T-cell (primary cell): ENCODE measurements around the gene LRRTM4. TPM values are rescaled to one million over a fixed set of nuclear protein-coding genes. Genes with fewer than 3 reads are reported as not detected.

Experiments used
- ATAC-seq, 4 experiments: fragments of 200-7000 bp in 3 of 4; fragments of 150-1000 bp in 1 of 4; cut with Tn5 transposase; replicated peaks in 1 of 4; 1 replicate in 3 of 4; 2 replicates in 1 of 4; pipeline ENCODE4 v1.10.0; 2021; ENCODE audit warnings: moderate library complexity in 3 of 4, mild to moderate bottlenecking in 2 of 4, moderate number of reproducible peaks in 1 of 4
- CTCF ChIA-PET, 2 donors: fragments of 300-600 bp; sonication (Branson Sonifier 250); formaldehyde crosslinking; loops; one replicate each; lab custom pipeline; 2022; ENCODE audit warnings: antibody characterized with exemption in 2 of 2; lab: Charles Lee
- POLR2A ChIA-PET, 2 donors: fragments of 300-600 bp; sonication (Branson Sonifier 250); formaldehyde crosslinking; loops; one replicate each; lab custom pipeline; 2022; ENCODE audit warnings: antibody characterized with exemption in 2 of 2; lab: Charles Lee
- DNase-seq, 35 experiments: peaks; one replicate each; pipeline versions ENCODE4 v3.0.0 to v3.0.0-alpha.2; 2013 to 2023
- H3K27ac ChIP-seq: one replicate; pipeline ENCODE4 v1.5.1; 2013; ENCODE audit warnings: low read length
- H3K27me3 ChIP-seq, 2 experiments: replicated peaks in 1 of 2; 1 replicate in 1 of 2; 2 replicates in 1 of 2; pipeline versions ENCODE4 v1.6.1 to v1.7.0; 2013; ENCODE audit warnings: low read length in 1 of 2, mixed read lengths in 1 of 2; ENCODE audit not compliant: control insufficient read depth in 2 of 2, insufficient read depth in 2 of 2; ENCODE audit errors: extremely low read depth in 1 of 2
- H3K36me3 ChIP-seq, 2 donors: 1 replicate in 1 of 2; 2 replicates in 1 of 2; pipeline versions ENCODE4 v1.6.1 to v1.7.0; 2013; ENCODE audit warnings: low read length in 1 of 2; ENCODE audit not compliant: control insufficient read depth in 2 of 2, insufficient read depth in 1 of 2; ENCODE audit errors: extremely low read depth in 1 of 2
- H3K4me1 ChIP-seq, 2 experiments: 1 replicate in 1 of 2; 2 replicates in 1 of 2; pipeline versions ENCODE4 v1.6.1 to v1.7.0; 2013; ENCODE audit warnings: low read length in 2 of 2, mixed read lengths in 1 of 2; ENCODE audit not compliant: insufficient read depth in 2 of 2, control insufficient read depth in 1 of 2; ENCODE audit errors: extremely low read depth in 1 of 2
- H3K4me3 ChIP-seq, 2 donors: 1 replicate in 1 of 2; 2 replicates in 1 of 2; pipeline versions ENCODE4 v1.5.1 to v1.7.0; 2013; ENCODE audit warnings: mild to moderate bottlenecking in 2 of 2, low read length in 1 of 2, moderate library complexity in 1 of 2; ENCODE audit not compliant: control insufficient read depth in 1 of 2; ENCODE audit errors: extremely low read depth in 1 of 2
- H3K9me3 ChIP-seq: 2 replicates; pipeline ENCODE4 v1.7.0; 2013
- H3K27ac Mint-ChIP-seq, 2 donors: one replicate each; pipeline ENCODE4 v1.8.0; 2020 to 2021; ENCODE audit warnings: mild to moderate bottlenecking in 2 of 2, mixed read lengths in 2 of 2
- H3K27me3 Mint-ChIP-seq, 2 donors: one replicate each; pipeline ENCODE4 v1.8.0; 2021 to 2022; ENCODE audit warnings: mixed read lengths in 2 of 2
- H3K36me3 Mint-ChIP-seq: one replicate; pipeline ENCODE4 v1.8.0; 2021; ENCODE audit warnings: mixed read lengths
- H3K4me1 Mint-ChIP-seq, 3 donors: one replicate each; pipeline ENCODE4 v1.8.0; 2020 to 2022; ENCODE audit warnings: mixed read lengths in 3 of 3, mild to moderate bottlenecking in 1 of 3
- H3K4me3 Mint-ChIP-seq, 3 donors: one replicate each; pipeline ENCODE4 v1.8.0; 2020 to 2022; ENCODE audit warnings: mild to moderate bottlenecking in 3 of 3, mixed read lengths in 3 of 3, moderate library complexity in 3 of 3
- H3K9me3 Mint-ChIP-seq, 3 donors: one replicate each; pipeline ENCODE4 v1.8.0; 2020 to 2022; ENCODE audit warnings: mixed read lengths in 3 of 3
- WGBS: methylation state at CpG from one replicate; pipeline ENCODE4 v1.1.5; 2013; ENCODE audit warnings: missing lambda C conversion rate; ENCODE audit not compliant: insufficient coverage; 5-methylcytosine and 5-hydroxymethylcytosine counted together
- total RNA-seq, 35 experiments: library from RNA in 6 of 35; stranded (reverse) in 6 of 35; fragments of 120-200 nt in 1 of 35; gene quantifications; one replicate each; pipeline versions ENCODE4 v1.2.1 to v1.2.4 and lab custom pipeline; 2013 to 2026

Gene LRRTM4
- total RNA-seq, 5 donors from 2014 or later (not counting 1 experiment from before 2014, with no cell fraction given), result not detected

DNA sequence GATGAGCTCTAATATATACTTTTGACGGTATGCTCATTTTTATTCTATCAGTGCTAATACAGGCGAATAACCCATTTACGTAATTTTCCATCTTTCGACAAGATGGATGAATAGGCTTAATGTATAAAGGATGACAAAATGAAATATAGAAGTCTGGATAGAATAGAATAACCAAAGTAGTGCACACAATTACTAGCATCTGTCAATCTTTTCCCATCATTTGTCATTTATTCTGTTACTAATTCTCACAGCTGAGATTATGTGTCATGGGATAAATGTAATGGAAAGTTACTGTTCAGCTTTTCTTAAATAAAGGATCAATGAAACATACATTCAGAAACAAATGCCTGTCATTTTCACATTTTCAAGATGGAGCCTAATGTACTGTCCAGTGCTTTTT lies 548.6 kb downstream of the LRRTM4 start:
- CTCF ChIA-PET, result no interaction called here
- WGBS, result no CpG with 5 or more reads among the region's 4 CpGs
- H3K4me3 Mint-ChIP-seq, result no peak overlapping the region

GRCh38 chr2:76965772-76966171 lies 556.4 kb downstream of the LRRTM4 start:
- no peaks in the 10 kb centered on the region for H3K27me3 ChIP-seq
- H3K4me1 Mint-ChIP-seq, result no peaks in the 10 kb centered on the region
- no peak for DNase-seq
- CTCF ChIA-PET, result no interaction called here
- H3K4me3 Mint-ChIP-seq, result no peak overlapping the region
- H3K36me3 Mint-ChIP-seq, result no peaks in the 10 kb centered on the region
- POLR2A ChIA-PET, result no interaction called here
- no peaks in the 10 kb centered on the region for H3K27me3 Mint-ChIP-seq
- no peak overlapping the region for H3K27ac Mint-ChIP-seq
- no peaks in the 10 kb centered on the region for H3K9me3 ChIP-seq
- H3K27ac ChIP-seq, result no peak overlapping the region
- H3K4me1 ChIP-seq, result no peaks in the 10 kb centered on the region
- no peak overlapping the region for H3K4me3 ChIP-seq
- peaks cover 7 to 26% (median 8%) of the 10 kb centered on the region in 3 donors for H3K9me3 Mint-ChIP-seq
- H3K36me3 ChIP-seq, result no peaks in the 10 kb centered on the region
- no CpG with 5 or more reads among the region's 2 CpGs for WGBS
- ATAC-seq, result no peak

More for the DNA sequence above, 548.6 kb downstream of the LRRTM4 start:
- Histone ChIP-seq H3K36me3 (no peaks in the 10 kb centered on the region), H3K4me1 (no peaks in the 10 kb centered on the region), H3K9me3 (no peaks in the 10 kb centered on the region), H3K27ac (no peak overlapping the region), H3K27me3 (no peaks in the 10 kb centered on the region), H3K4me3 (no peak overlapping the region)
- no peak for ATAC-seq
- POLR2A ChIA-PET, result no interaction called here
- Mint-ChIP-seq H3K4me1 (no peaks in the 10 kb centered on the region), H3K27me3 (no peaks in the 10 kb centered on the region), H3K36me3 (no peaks in the 10 kb centered on the region), H3K27ac (no peak overlapping the region), H3K9me3 (peaks cover 5 to 17% (median 11%) of the 10 kb centered on the region in 3 donors)
- no peak for DNase-seq

DNA sequence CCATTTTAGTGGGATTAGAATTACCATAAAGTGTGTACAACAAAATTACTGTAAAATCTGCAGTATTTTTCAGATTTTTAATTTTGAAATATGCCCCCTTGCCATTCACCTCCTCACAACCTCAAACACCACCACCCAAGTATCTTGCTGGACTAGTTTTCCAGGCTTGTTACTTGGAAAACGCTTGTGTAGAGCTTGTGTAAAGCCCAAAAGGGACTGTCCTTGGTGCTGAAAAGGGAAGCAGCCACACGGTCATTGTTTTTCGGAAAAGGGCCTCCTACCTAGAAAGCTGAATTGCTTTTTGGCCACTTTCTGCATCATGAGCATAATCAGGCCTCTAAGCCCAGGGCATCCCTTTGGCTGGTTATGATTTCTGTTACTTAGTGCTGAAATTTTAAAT lies 563.4 kb downstream of the LRRTM4 start:
- H3K27me3 ChIP-seq, result no peaks in the 10 kb centered on the region
- ChIA-PET POLR2A (no interaction called here), CTCF (no interaction called here)
- Mint-ChIP-seq H3K27ac (no peak overlapping the region), H3K4me3 (no peak overlapping the region), H3K9me3 (peaks cover 12 to 15% (median 14%) of the 10 kb centered on the region in 3 donors), H3K4me1 (no peaks in the 10 kb centered on the region), H3K27me3 (no peaks in the 10 kb centered on the region), H3K36me3 (no peaks in the 10 kb centered on the region)
- no peak for DNase-seq
- H3K27ac ChIP-seq, result no peak overlapping the region
- no peaks in the 10 kb centered on the region for H3K4me1 ChIP-seq
- 37% methylated on average over 2 of the region's 3 CpGs for WGBS
- no peak overlapping the region for H3K4me3 ChIP-seq
- no peaks in the 10 kb centered on the region for H3K36me3 ChIP-seq
- no peak for ATAC-seq
- no peaks in the 10 kb centered on the region for H3K9me3 ChIP-seq

DNA sequence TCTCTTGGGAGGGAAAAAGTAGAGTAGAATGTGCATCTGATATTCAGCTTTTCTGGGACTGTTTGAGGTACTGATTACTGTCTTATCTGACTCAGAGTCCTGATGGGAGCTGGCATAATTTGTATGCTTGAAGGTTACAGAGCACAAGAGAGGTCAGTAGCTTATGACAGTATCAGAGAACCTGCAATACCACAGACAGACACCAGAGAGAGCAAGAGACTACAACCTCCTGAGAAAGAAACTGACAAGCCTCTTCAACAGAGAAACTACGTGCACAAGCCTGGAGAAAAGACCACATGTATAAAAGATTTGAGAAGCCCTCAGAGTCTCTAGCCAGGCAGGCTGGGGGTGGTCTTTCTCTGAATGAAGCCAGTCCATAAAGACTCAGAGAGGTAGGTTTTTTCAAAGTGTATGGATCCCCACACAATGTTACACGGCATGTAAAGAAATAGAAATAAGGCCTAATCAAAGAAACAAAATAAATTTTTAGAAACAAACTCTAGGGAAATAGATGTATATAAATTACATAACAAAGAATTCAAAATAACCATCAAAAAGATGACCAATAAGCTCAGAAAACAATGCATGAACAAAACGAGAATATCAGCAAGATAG lies 568.3 kb downstream of the LRRTM4 start:
- peaks cover 21 to 24% (median 23%) of the 10 kb centered on the region in 3 donors for H3K9me3 Mint-ChIP-seq

DNA sequence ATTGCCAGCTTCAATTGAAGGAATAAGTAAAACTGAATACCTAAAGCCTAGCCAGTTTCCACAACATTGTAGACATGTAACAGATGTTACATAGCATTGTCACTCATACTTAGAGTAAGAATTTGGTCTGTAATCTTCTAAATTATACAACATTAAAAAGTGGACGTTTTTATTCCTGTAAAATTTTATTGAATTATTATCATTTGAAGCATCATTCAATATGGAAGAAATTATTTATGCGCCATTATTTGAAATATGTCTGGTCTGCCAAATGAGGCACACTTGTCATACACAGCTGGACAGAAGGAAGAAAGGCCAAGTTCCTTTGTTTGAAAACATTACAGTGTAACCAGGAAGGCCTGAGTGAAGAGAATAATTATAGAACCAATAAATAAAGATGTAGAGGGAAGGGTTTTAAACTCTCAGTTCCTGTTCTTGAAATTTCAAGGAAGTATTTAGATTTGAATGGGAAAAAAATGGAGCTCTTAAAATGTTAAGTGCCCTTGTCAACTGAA lies 575.5 kb downstream of the LRRTM4 start:
- H3K36me3 Mint-ChIP-seq, result no peaks in the 10 kb centered on the region
- no peaks in the 10 kb centered on the region for H3K4me1 Mint-ChIP-seq
- H3K27me3 Mint-ChIP-seq, result no peaks in the 10 kb centered on the region
- ATAC-seq (no peak), DNase-seq (no peak)
- Histone ChIP-seq H3K27me3 (no peaks in the 10 kb centered on the region), H3K4me1 (no peaks in the 10 kb centered on the region), H3K9me3 (no peaks in the 10 kb centered on the region), H3K27ac (no peak overlapping the region), H3K4me3 (no peak overlapping the region), H3K36me3 (no peaks in the 10 kb centered on the region)
- H3K4me3 Mint-ChIP-seq, result no peak overlapping the region
- H3K27ac Mint-ChIP-seq, result no peak overlapping the region
- no CpG with 5 or more reads among the region's 2 CpGs for WGBS
- H3K9me3 Mint-ChIP-seq, result peaks cover 10 to 23% (median 18%) of the 10 kb centered on the region in 3 donors
- POLR2A ChIA-PET, result no interaction called here
- CTCF ChIA-PET, result no interaction called here

More for the DNA sequence above, 568.3 kb downstream of the LRRTM4 start:
- H3K27ac Mint-ChIP-seq, result no peak overlapping the region
- Histone ChIP-seq H3K4me3 (no peak overlapping the region), H3K27ac (no peak overlapping the region), H3K9me3 (no peaks in the 10 kb centered on the region), H3K4me1 (no peaks in the 10 kb centered on the region), H3K27me3 (no peaks in the 10 kb centered on the region), H3K36me3 (no peaks in the 10 kb centered on the region)
- ATAC-seq, result no peak
- CTCF ChIA-PET, result no interaction called here
- no peaks in the 10 kb centered on the region for H3K4me1 Mint-ChIP-seq
- no peaks in the 10 kb centered on the region for H3K27me3 Mint-ChIP-seq
- H3K36me3 Mint-ChIP-seq, result no peaks in the 10 kb centered on the region
- no peak for DNase-seq
- H3K4me3 Mint-ChIP-seq, result no peak overlapping the region
- WGBS, result no CpG with 5 or more reads among the region's 3 CpGs
- POLR2A ChIA-PET, result no interaction called here

- no peaks in the 10 kb centered on the region for H3K4me1 Mint-ChIP-seq
- Histone ChIP-seq H3K9me3 (no peaks in the 10 kb centered on the region), H3K4me1 (no peaks in the 10 kb centered on the region), H3K27me3 (no peaks in the 10 kb centered on the region), H3K4me3 (no peak overlapping the region), H3K27ac (no peak overlapping the region), H3K36me3 (no peaks in the 10 kb centered on the region)
- no CpG with 5 or more reads among the region's 3 CpGs for WGBS
- DNase-seq (no peak), ATAC-seq (no peak)
- peaks cover 10 to 19% (median 13%) of the 10 kb centered on the region in 3 donors for H3K9me3 Mint-ChIP-seq
- ChIA-PET CTCF (no interaction called here), POLR2A (no interaction called here)
- H3K27me3 Mint-ChIP-seq, result no peaks in the 10 kb centered on the region
- H3K27ac Mint-ChIP-seq, result no peak overlapping the region
- no peaks in the 10 kb centered on the region for H3K36me3 Mint-ChIP-seq
- H3K4me3 Mint-ChIP-seq, result no peak overlapping the region
These were observed 581.6 kb downstream of the LRRTM4 start for GRCh38 chr2:76940559-76940958.
